Nephron progenitor cell (in vitro differentiated cells): ENCODE measurements around the gene RNF26.
A peak's percentile ranks its signal among the peaks of the same experiment; 100 is the strongest.

Experiments
- DNase-seq: peaks from one replicate; pipeline ENCODE4 v3.0.0; 2021
- H3K27ac Mint-ChIP-seq: 2 replicates; pipeline ENCODE4 v1.8.0; 2021; ENCODE audit warnings: mild to moderate bottlenecking, moderate library complexity, mixed read lengths
- H3K27me3 Mint-ChIP-seq: 2 replicates; pipeline ENCODE4 v1.8.0; 2021; ENCODE audit warnings: mild to moderate bottlenecking, low read depth, mixed read lengths; ENCODE audit not compliant: poor library complexity
- H3K36me3 Mint-ChIP-seq: 2 replicates; pipeline ENCODE4 v1.8.0; 2021; ENCODE audit warnings: low read depth, mixed read lengths
- H3K4me1 Mint-ChIP-seq: 2 replicates; pipeline ENCODE4 v1.8.0; 2021; ENCODE audit warnings: mixed read lengths
- H3K4me3 Mint-ChIP-seq: 2 replicates; pipeline ENCODE4 v1.8.0; 2021; ENCODE audit warnings: mild to moderate bottlenecking, moderate library complexity, mixed read lengths
- H3K9me3 Mint-ChIP-seq: 2 replicates; pipeline ENCODE4 v1.8.0; 2021; ENCODE audit warnings: mild to moderate bottlenecking, moderate library complexity, mixed read lengths
- CTCF ChIP-seq: fragments of 200-600 bp; sonication (generic); IDR thresholded peaks from 2 replicates; pipeline ENCODE4 v1.5.0; 2021; ENCODE audit warnings: antibody characterized with exemption

The RNF26 gene

GRCh38 chr11:119295178-119295577 is 39.1 kb upstream of the RNF26 start:
- Mint-ChIP-seq H3K9me3 (peaks cover 20% of the 10 kb centered on the region), H3K27me3 (no peaks in the 10 kb centered on the region), H3K4me1 (no peaks in the 10 kb centered on the region), H3K36me3 (peaks cover 66% of the 10 kb centered on the region), H3K27ac (no peak overlapping the region), H3K4me3 (no peak overlapping the region)
- no peak for TF ChIP-seq CTCF
- DNase-seq: no peak

- H3K27me3 Mint-ChIP-seq: no peaks in the 10 kb centered on the region
- no peak for TF ChIP-seq CTCF
- no peak for DNase-seq
- H3K36me3 Mint-ChIP-seq: peaks cover 58% of the 10 kb centered on the region
- H3K27ac Mint-ChIP-seq: no peak overlapping the region
- H3K9me3 Mint-ChIP-seq: no peaks in the 10 kb centered on the region
- no peaks in the 10 kb centered on the region for H3K4me1 Mint-ChIP-seq
- H3K4me3 Mint-ChIP-seq: no peak overlapping the region
Observed at GRCh38 chr11:119297938-119298337, 36.4 kb upstream of the RNF26 start.

- H3K27ac Mint-ChIP-seq: no peak overlapping the region
- no peak for DNase-seq
- H3K36me3 Mint-ChIP-seq: peaks cover 58% of the 10 kb centered on the region
- no peaks in the 10 kb centered on the region for H3K4me1 Mint-ChIP-seq
- H3K4me3 Mint-ChIP-seq: no peak overlapping the region
- no peaks in the 10 kb centered on the region for H3K27me3 Mint-ChIP-seq
- no peaks in the 10 kb centered on the region for H3K9me3 Mint-ChIP-seq
- TF ChIP-seq CTCF: no peak
Observed at GRCh38 chr11:119298726-119299125, 35.6 kb upstream of the RNF26 start.

- Mint-ChIP-seq H3K36me3 (peaks cover 64% of the 10 kb centered on the region), H3K4me1 (no peaks in the 10 kb centered on the region), H3K27me3 (no peaks in the 10 kb centered on the region), H3K27ac (no peak overlapping the region), H3K4me3 (no peak overlapping the region), H3K9me3 (no peaks in the 10 kb centered on the region)
- no peak for TF ChIP-seq CTCF
- no peak for DNase-seq
Observed at GRCh38 chr11:119299416-119299815, 34.9 kb upstream of the RNF26 start.

- DNase-seq: no peak
- TF ChIP-seq CTCF: no peak
- Mint-ChIP-seq H3K4me3 (no peak overlapping the region), H3K27ac (no peak overlapping the region), H3K4me1 (no peaks in the 10 kb centered on the region), H3K27me3 (no peaks in the 10 kb centered on the region), H3K36me3 (peaks cover 72% of the 10 kb centered on the region), H3K9me3 (no peaks in the 10 kb centered on the region)
Observed at GRCh38 chr11:119300198-119300964, 33.9 kb upstream of the RNF26 start.

GRCh38 chr11:119303227-119303718 is 31.1 kb upstream of the RNF26 start:
- no peak for TF ChIP-seq CTCF
- no peak overlapping the region for H3K4me3 Mint-ChIP-seq
- H3K9me3 Mint-ChIP-seq: no peaks in the 10 kb centered on the region
- DNase-seq: no peak
- H3K36me3 Mint-ChIP-seq: peaks cover 57% of the 10 kb centered on the region
- H3K4me1 Mint-ChIP-seq: peaks cover 20% of the 10 kb centered on the region
- H3K27ac Mint-ChIP-seq: peak overlapping the region; percentile 70
- H3K27me3 Mint-ChIP-seq: no peaks in the 10 kb centered on the region
